HG03045 (cell line): ENCODE results near the gene ZAR1.
"Not testable (repeated sequence)": the region's sequence is repeated elsewhere in the genome, so short reads cannot be mapped to it uniquely, and the experiment has no call there.

ENCODE experiments used
- ATAC-seq: cut with Tn5 transposase; IDR thresholded peaks from one replicate; pipeline ENCODE4 v1.9.1; 2021; ENCODE audit warnings: mild to moderate bottlenecking, moderate library complexity; ENCODE audit not compliant: unreplicated experiment

Gene ZAR1, protein sequence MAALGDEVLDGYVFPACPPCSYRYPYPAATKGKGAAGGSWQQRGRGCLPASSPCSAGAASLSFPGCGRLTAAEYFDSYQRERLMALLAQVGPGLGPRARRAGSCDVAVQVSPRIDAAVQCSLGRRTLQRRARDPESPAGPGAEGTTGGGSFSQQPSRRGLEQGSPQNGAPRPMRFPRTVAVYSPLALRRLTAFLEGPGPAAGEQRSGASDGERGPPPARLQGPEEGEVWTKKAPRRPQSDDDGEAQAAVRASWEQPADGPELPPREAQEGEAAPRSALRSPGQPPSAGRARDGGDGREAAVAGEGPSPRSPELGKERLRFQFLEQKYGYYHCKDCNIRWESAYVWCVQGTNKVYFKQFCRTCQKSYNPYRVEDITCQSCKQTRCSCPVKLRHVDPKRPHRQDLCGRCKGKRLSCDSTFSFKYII

DNA sequence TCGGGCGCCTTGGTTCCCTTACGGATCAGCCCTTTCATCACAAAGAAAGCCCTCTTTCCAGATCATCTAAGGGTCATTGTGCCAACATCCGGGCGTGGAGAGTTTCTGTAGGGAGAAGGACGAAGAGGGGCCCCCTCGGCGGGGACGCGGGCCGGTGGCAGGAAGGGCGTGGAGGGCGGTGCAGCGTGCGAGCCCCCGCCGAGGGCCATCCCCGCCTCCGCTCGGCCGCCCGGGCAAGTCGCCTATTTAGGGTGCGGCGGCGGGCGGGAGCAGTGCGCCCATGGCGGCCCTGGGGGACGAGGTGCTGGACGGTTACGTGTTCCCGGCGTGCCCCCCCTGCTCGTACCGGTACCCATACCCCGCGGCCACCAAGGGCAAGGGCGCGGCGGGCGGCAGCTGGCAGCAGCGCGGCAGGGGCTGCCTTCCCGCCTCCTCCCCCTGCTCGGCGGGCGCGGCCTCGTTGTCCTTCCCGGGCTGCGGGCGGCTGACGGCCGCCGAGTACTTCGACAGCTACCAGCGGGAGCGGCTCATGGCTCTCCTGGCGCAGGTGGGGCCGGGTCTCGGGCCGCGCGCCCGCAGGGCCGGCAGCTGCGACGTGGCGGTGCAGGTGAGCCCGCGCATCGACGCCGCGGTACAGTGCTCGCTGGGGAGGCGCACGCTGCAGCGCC, at the start of gene ZAR1:
ZAR1 (plus strand) TSS at position 241 of the 668 bp plus-strand sequence; CDS start at position 281, 40 bp downstream.
- ATAC-seq: no peak

DNA sequence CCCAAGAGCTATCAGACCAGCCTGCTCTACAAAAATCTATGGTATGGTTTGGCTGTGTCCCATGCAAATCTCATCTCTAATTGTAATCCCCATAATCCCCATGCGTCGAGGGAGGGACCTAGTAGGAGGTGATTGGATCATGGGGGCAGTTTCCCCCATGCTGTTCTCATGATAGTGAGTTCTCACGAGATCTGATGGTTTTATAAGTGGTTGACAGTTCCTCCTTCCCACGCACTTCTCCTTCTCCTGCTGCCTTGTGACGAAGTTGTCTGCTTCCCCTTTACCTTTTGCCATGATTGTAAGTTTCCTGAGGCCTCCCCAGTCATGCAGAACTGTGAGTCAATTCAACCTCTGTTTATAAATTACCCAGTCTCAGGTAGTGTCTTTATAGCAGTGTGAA, 49.1 kb upstream of the ZAR1 start:
- not testable (repeated sequence) for ATAC-seq

DNA sequence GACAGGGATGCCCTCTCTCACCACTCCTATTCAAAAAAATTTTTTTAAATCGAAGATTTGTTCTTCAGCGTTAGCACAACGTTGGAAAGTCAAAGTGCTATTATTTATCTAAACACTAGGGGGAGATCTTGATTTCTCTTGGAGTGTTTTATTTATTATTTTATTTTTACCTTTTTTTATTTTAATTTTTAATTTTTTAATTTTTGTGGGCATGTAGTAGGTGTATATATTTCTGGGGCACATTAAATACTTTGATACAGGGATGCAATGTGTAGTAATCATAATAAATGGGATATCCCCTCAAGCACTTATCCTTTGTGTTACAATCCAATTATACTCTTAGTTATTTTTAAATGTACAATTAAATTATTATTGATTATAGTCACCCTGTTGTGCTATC, 44.3 kb upstream of the ZAR1 start:
- ATAC-seq: no peak

DNA sequence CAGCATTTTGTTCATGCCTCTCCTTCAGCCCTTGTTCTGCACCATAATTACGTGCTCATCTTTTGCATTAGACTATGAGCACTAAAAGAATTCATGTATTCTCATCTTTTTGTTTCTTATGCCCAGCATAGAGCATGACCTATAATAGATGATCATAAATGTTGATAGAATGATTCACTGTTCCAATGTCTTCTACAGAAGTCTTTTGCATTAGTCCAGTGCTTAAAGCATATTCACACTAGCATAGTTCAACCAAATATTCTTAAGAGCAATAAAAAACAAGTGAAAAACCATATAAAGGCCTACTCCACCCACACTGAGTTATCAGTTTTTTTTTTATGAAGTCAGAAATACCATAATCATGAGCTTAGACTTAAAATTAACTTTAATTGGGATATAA, 43.4 kb upstream of the ZAR1 start:
- ATAC-seq: no peak

DNA sequence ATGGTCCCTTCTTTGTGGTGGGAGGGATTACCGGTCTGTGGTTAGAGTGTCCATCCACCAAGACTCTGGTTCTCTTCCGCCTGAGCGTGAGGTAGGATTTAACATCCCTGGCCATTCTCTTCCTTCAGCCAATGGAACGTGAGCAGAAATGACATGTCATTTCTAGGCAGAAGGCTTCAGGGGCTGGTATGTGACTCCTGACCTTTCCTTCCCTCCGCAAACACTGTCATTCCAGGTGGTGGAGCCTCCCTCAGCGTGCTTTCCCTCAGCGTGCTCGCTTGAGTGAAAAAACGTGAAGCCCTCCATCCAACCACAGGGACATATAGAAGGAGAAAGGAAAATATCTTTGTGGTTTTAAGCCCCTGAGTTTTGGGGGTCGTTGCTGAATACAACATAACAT, 40.9 kb upstream of the ZAR1 start:
- no peak for ATAC-seq

DNA sequence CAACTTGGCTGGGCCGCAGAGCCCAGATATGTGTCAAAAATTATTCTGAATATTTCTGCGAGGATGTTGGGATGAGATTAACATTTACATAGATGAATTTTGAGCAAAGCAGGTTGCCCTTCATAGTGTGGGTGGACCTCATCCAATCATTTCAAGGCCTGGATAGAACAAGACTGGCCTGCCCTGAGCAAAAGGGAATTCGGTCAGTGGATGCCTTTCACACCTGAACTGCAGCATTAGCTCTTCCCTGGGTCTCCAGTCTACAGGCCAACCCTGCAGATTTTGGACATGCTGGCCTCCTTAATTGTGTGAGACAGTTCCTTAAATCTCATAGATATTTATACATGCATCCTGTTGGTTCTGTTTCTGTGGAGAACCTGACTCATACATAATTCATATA, 39.3 kb upstream of the ZAR1 start:
- no peak for ATAC-seq

DNA sequence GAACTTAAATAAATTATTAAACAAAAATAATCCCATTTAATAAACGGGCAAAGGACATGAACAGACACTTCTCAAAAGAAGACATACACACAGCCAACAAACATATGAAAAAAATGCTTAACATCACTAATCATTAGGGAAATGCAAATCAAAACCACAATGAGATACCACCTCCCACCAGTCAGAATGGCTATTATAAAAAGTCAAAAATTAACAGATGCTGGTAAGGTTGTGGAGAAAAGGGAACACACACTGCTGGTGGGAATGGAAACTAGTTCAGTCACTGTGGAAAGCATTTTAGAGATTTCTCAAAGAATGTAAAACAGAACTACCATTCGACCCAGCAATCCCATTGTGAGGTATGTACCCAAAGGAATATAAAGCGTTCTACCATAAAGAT, 38.4 kb upstream of the ZAR1 start:
- not testable (repeated sequence) for ATAC-seq

DNA sequence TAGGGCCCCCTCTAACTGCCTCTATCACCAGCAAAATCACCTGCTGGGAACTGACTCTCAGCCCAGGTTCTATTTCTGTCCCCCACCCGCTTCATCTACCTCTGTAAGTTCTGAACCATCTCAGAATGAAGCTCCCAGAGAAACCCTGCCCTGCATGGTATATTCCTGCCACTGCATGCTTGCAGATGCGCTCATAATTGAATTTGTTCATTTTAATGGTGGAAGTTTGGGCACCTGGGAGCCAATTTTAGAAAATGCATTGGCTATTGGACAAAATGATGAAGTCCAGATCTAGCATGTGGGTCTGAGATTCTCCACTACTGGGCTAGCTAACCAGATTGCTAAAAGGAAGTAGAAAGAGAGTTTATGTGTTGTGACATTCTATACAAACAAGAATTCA, 35.5 kb upstream of the ZAR1 start:
- no peak for ATAC-seq

DNA sequence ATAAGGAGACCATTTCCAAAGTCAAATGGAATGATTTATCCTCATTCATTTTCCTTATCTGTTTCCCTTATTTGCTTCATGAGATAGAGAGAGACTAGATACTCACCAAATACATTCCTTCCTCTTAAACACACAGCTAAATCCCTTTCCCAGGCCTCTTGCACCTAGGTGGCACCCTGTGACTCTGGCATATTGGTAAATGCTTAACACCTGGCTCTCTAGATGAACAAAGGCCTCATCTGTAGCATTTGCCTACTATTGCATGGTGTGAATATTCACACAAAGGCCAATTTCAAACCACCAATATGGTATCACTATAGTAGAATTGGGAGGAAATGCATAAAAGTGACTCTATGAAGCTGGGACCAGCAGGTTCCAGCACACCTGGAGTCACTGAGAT, 29.1 kb upstream of the ZAR1 start:
- ATAC-seq: no peak

DNA sequence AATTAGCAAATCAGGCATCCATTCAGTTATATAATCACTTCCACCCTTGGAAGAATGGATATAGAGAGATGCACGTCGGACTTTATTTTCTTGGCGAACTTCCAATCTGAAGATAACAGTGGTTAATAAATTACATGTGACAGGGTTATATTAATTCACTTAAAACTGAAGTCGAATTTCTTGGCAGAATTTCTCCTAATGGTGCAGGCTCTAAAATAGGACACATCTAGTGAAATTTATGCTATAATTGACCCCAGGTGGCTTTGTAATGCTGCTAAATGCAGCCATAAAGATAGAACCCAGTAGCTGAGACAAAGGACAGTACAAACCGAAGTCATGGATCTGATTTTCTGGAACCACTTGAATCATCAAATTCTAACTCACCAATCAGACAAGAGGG, 27.7 kb upstream of the ZAR1 start:
- no peak for ATAC-seq

DNA sequence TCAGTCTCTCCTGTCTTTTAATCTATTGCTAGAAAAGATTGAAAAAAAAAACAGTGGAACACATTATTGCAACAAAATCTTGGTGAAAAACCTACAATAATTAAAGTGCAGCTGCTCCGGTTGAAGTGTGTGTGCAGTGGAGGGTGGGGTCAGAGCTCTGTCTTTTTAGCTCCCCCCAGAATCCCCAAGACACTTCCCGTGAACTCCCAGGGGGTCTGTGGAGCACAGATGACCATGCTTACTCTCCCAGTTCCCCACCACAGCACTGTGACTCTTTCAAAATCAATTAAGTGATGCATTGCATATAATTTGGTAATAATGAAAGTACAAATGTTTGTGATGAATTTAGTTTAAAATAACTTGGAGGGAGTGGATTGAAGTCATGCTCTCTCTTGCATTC, 22.6 kb upstream of the ZAR1 start:
- ATAC-seq: no peak

DNA sequence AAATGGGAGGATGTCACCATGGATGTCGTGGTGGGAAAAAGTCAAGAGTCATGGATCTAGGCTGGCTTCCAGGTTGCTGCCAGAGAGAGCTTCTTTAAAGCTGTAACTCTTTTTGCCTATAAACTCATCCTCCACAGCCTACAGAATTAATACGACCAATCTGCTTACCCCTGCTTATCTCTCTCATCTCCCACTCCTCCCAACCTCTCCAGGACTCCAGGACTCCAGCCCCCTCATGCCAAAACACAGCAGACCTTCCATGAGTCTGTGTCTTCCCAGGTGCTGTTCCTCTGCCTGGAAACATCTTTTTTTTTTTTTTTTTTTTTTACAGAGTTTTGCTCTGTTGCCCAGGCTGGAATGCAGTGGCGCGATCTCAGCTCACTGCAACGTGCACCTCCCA, 22.2 kb upstream of the ZAR1 start:
- no peak for ATAC-seq

DNA sequence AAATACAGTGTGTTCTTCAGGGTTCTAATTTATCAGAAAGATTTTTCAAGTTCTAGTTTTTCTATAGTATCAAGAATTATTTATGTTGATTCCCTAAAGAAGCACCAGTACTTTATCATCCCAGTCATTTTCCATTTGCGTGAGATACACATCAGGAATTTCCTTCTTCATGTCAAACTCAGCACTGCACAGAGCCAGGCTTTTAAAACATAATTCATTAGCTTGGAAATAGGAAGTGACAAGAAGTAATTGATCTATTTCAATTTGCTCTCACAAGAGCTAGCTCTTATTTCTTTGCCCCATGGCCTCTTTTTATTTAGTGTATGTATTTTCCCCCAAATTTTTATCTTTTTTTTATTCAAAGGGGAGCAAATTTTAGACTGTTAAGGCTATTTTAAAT, 19.9 kb upstream of the ZAR1 start:
- ATAC-seq: no peak

DNA sequence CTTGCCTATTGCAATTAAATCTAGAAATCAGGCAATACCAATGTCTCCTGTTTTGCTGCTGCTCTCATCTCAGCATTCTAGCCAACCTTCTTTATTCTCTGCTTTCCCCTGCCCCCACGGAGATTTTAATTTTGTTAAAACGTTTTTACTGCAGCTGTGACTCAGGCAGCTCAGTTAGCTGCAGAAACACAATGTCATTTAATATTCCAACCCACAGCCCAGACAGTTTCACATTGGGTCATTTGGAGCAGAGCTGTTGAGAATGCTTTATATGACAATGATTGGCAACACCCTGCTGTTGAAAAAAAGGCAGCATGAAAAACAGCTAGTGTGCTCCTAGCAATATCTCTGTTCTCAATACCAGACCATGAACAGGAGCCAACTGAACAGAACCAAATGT, 19.5 kb upstream of the ZAR1 start:
- ATAC-seq: no peak

DNA sequence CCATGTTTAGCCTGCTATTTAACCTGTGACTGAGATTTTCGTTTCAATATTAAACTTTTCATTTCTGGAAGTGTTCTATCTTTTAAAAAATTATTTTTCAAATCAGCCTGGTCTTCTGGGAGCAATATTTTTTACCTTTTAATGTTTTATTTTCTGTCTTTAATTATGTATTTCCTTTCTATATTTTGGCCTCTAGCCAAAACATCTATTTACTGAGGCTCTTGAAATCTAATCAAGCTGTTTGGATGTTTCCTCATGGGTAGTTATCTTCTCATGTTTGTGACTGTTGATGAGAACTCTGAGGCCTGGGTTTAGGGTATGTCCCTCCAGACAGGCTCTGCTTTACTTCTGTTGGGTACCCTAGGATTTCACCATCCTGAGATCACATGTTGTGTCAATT, 17.3 kb upstream of the ZAR1 start:
- ATAC-seq: no peak

DNA sequence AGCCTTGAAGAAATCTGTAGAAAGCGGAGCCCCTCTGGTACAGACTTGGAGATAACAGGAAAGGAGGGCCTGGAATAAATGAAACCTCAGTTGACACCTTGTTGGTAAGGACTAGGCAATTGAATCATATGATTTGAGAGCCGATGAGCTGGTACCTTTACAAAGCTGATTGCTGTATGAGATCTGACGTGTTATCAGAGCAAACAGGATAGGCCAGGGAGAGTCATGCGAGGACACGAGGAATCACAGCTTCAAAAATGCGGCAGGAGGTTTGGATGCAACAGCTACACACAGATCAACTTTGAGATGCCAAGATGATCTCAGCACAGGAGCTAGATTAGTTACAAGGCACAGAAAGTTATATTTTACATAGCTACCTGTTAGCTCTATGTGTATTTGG, 14.3 kb upstream of the ZAR1 start:
- ATAC-seq: no peak

DNA sequence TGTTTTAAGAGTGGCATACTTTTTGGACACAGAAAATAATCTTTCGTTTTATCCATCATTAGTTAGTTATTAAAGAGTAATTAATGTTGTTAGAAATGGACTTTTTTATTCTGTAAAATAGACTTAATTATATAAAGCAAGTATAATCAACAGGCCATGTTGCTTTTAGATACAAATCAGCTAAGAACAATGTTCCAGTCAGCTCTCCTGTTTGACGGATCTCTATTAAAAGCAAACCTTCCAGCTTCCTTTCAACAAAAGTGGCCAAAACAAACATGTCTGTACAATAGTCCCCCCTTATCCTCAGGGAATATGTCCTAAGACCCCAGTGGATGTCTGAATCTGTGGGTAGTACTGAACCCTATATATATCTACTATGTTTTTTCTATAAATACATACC, 11.8 kb upstream of the ZAR1 start:
- ATAC-seq: no peak

DNA sequence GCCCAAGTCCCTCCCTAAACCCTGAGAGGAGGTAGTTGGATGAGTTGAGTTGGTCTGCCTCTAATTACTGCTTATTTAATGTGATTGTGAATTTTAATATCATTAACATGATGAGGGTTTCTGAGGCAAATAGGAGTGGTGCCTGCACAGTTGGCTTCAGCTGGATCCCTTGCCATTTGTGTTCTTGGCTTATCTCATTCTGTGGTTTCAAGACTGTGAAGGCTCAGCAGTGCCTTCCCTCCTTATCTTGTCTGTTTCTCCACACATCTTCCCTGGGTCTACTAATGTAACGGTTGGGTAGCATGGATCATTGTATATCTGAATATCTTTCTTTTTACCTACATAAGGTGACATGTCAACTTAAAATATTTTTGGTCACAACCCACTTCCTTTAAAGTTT, 8.5 kb upstream of the ZAR1 start:
- ATAC-seq: no peak

DNA sequence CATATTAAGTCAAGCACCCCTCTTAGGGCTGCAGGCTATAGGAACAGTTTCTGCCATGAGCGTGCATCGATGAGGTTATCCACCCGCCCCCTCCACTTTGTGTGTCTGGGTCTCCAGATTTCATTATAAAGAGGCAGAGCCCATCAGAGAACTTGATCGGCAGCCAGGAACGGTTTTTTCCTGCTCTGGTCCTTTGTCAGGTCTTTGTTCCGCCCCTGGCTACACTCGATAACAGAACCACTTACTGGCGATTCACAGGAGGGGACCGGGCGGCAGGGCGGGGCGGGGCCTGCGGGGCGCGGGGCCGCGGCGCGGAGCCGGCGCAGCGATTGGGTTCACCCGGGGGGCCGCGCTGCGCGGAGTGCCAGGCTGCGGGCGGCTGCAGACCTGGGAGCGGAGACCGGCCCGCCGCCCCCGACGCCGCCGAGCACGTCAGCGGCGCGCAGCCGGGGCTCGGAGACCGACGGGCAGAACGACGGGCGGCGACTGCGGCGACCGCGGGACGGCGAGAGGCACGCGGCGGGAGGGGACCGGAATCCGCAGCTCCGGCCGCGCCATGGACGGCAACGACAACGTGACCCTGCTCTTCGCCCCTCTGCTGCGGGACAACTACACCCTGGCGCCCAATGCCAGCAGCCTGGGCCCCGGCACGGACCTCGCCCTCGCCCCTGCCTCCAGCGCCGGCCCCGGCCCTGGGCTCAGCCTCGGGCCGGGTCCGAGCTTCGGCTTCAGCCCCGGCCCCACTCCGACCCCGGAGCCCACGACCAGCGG, 6.9 kb upstream of the ZAR1 start, which contains the start of gene SLC10A4:
SLC10A4 (plus strand) TSS at position 338 of the 771 bp plus-strand sequence; CDS start at position 557, 219 bp downstream.
- ATAC-seq: no peak

DNA sequence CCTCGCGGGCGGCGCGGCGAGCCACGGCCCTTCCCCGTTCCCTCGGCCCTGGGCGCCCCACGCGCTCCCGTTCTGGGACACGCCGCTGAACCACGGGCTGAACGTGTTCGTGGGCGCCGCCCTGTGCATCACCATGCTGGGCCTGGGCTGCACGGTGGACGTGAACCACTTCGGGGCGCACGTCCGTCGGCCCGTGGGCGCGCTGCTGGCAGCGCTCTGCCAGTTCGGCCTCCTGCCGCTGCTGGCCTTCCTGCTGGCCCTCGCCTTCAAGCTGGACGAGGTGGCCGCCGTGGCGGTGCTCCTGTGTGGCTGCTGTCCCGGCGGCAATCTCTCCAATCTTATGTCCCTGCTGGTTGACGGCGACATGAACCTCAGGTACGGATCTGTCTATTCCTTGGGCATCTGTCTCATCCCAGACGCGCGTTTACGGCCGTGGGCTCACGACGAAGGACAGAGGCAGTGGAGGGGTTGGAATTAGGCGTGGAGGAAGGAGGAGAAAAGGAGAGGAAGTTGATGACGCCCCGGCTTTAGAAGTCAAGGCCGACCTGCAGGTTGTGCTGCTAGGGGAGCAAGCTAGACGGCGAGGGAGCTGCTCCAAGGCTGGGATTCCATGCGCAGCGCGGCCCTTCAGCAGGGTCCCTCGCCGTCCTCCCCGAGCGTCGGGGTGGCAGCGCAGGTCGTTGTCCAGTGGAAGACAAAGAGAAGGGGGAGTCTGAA, 6.1 kb upstream of the ZAR1 start:
- ATAC-seq: no peak
